Heart right ventricle (tissue), 16 donors: ENCODE results near the gene DRAM1. TPM values are rescaled to one million over a fixed set of nuclear protein-coding genes. Genes with fewer than 3 reads are reported as not detected.

Source experiments
- ATAC-seq, 8 donors: fragments of 200-7000 bp; cut with Tn5 transposase; one replicate each; pipeline ENCODE4 v1.9.1; 2020; ENCODE audit warnings: mild to moderate bottlenecking in 8 of 8, moderate library complexity in 8 of 8, moderate number of reproducible peaks in 1 of 8
- DNase-seq, 2 donors: peaks; one replicate each; pipeline ENCODE4 v3.0.0-alpha.2; 2020
- H3K27ac ChIP-seq, 10 donors: fragments of 200-600 bp; sonication (generic) in 2 of 10; one replicate each; pipeline versions ENCODE4 v1.5.0 to v1.8.0; 2020 to 2022; ENCODE audit warnings: mild to moderate bottlenecking in 3 of 10
- H3K27me3 ChIP-seq, 7 donors: fragments of 200-600 bp; one replicate each; pipeline ENCODE4 v1.8.0; 2021 to 2022; ENCODE audit warnings: mild to moderate bottlenecking in 2 of 7
- H3K36me3 ChIP-seq, 9 donors: fragments of 200-600 bp; sonication (generic) in 1 of 9; one replicate each; pipeline versions ENCODE4 v1.5.0 to v1.8.0; 2020 to 2022; ENCODE audit warnings: mild to moderate bottlenecking in 2 of 9
- H3K4me1 ChIP-seq, 9 donors: fragments of 200-600 bp; sonication (generic) in 1 of 9; one replicate each; pipeline versions ENCODE4 v1.5.0 to v1.8.0; 2020 to 2022; ENCODE audit warnings: mild to moderate bottlenecking in 4 of 9
- H3K4me3 ChIP-seq, 10 donors: fragments of 200-600 bp; sonication (generic) in 2 of 10; one replicate each; pipeline versions ENCODE4 v1.5.0 to v1.8.0; 2020 to 2022; ENCODE audit warnings: mild to moderate bottlenecking in 7 of 10, moderate library complexity in 2 of 10
- H3K9me3 ChIP-seq, 11 donors: fragments of 200-600 bp in 10 of 11; sonication (generic) in 2 of 11; one replicate each; pipeline versions ENCODE4 v1.5.0 to v1.8.0; 2013 to 2022; ENCODE audit warnings: mild to moderate bottlenecking in 2 of 11, control low read depth in 1 of 11, moderate library complexity in 1 of 11
- CTCF ChIP-seq, 9 donors: fragments of 200-600 bp; sonication (generic) in 2 of 9; IDR thresholded peaks; one replicate each; pipeline versions ENCODE4 v1.5.0 to v1.8.0; 2021 to 2022; ENCODE audit warnings: antibody characterized with exemption in 9 of 9, mild to moderate bottlenecking in 5 of 9, moderate library complexity in 1 of 9
- WGBS, 2 donors: extraction: QIAGEN DNeasy Blood & Tissue Kit; methylation state at CpG; one replicate each; pipeline ENCODE4 v1.1.7; 2013; ENCODE audit warnings: inconsistent platforms in 1 of 2; 5-methylcytosine and 5-hydroxymethylcytosine counted together
- intact Hi-C, 10 donors: fragments of 100-400 bp; cut with DNase I; formaldehyde crosslinking; loops; one replicate each; pipeline versions ENCODE4 v1.11.1 to v1.14.2; 2022
- polyA plus RNA-seq, 2 donors: library from polyadenylated mRNA; stranded (reverse); fragments of 200-250 nt; gene quantifications; one replicate each; pipeline ENCODE4 v1.2.3, GENCODE V29; 2013
- total RNA-seq, 10 donors: library from RNA; stranded (reverse); fragmentation: NEBNext Ultra II Directional in 3 of 10; extraction: Animal tissue kit (Norgen Biotek cat#: 25700) in 3 of 10; gene quantifications; one replicate each; pipeline versions ENCODE4 v1.2.1 to v1.2.4, GENCODE V29; 2021 to 2023
- donor health status: Arrhythmogenic right ventricular cardiomyopathy.
- donor health status: ischemic (EF 13 %, LVEDD 7.1; RV severe dilation, severe dysfunction).
- donor health status: healthy with polysubstance abuse.
- donor health status: DM: no; HTN: yes; CAD: no.
- donor health status: DM: no; HTN: no; CAD: no.
- donor health status: ischemic (EF 25% LVEDD 6.9; RV normal size, moderate dysfunction).
- donor health status: ischemic (EF 25% LVEDD 5.7; RV mildly dilated, moderate dysfunction).
- donor health status: healthy.
- donor health status: DM: yes; HTN: yes; CAD: no.
- donor health status: Ischemic cardiomyopathy.
- donor health status: ischemic (EF 35%, LVEDD 5.7; RV mildly dilated, moderate dysfunction).
- donor health status: nonischemic (EF 11% LVEDD 7.7; RV severe dilation, severe dysfunction).
- donor health status: DM: yes; HTN: yes; CAD: no.
- donor health status: PGD.
- donor health status: ischemic (EF 29% LVEDD 5.4; RV normal size, mild dysfunction).
- donor health status: nonischemic (EF 23%, LVEDD 6.1; RV moderate dilation, normal function).

The DRAM1 gene
- total and polyA plus RNA-seq, 12 donors, result 2.4 to 19.6 (median 3.7) TPM

DNA sequence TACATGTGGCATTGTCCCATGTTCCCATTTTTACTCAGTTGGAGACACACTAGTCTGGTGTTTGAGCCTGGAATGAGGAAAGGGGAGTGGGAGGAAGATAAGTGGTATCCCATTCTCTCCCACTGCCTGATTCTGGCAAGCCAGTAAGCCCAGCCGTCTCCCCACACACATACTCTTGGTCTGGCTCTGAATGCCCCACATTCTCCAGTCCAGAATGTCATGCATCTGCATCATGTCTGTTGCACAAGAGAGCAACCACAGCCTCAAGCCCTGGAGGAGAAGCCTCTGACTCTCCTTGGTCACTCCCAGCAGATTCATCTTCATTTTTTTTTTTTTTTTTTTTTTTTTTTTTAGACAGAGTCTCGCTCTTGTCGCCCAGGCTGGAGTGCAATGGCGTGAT lies 48.0 kb downstream of the DRAM1 start:
- WGBS, 2 donors, result 44 to 66% methylated on average over 3 to 4 of the region's 4 CpGs
- H3K9me3 ChIP-seq, result no peaks in the 10 kb centered on the region
- no peak overlapping the region for H3K4me3 ChIP-seq
- intact Hi-C loops, result loop anchor here in 1 of 10 donors (10.0 kb wide), 1 partner anchor 839 kb away; no protein-coding TSS in a partner anchor
- peak in 1 of 2 donors; percentile 60 for DNase-seq
- peak; percentile 89 to 97 (median 92) for ATAC-seq
- H3K27me3 ChIP-seq, result no peaks in the 10 kb centered on the region
- peaks cover 0 to 35% (median 0%) of the 10 kb centered on the region in 9 donors for H3K4me1 ChIP-seq
- H3K36me3 ChIP-seq, result peaks cover 0 to 23% (median 0%) of the 10 kb centered on the region in 9 donors
- H3K27ac ChIP-seq, result peak overlapping the region in 9 of 10 donors; percentile 58 to 85 (median 77)
- no peak for TF ChIP-seq CTCF (IDR thresholded peaks at IDR 0.05)

- H3K36me3 ChIP-seq, result peaks cover 0 to 20% (median 0%) of the 10 kb centered on the region in 9 donors
- DNase-seq (no peak), ATAC-seq (peak in 1 of 8 donors; percentile 30)
- WGBS, 2 donors, result 86 to 88% methylated on average over 6 of the region's 6 CpGs
- no peak overlapping the region for H3K4me3 ChIP-seq
- peak overlapping the region in 9 of 10 donors; percentile 30 to 85 (median 75) for H3K27ac ChIP-seq
- intact Hi-C loops, result loop anchor here in 1 of 10 donors (10.0 kb wide), 1 partner anchor 839 kb away; no protein-coding TSS in a partner anchor
- TF ChIP-seq CTCF (IDR thresholded peaks at IDR 0.05), result no peak
- peaks cover 0 to 35% (median 0%) of the 10 kb centered on the region in 9 donors for H3K4me1 ChIP-seq
- H3K9me3 ChIP-seq, result no peaks in the 10 kb centered on the region
- H3K27me3 ChIP-seq, result no peaks in the 10 kb centered on the region
Measured at GRCh38 chr12:101925935-101926334, 48.6 kb downstream of the DRAM1 start.

GRCh38 chr12:101927036-101927435 lies 49.7 kb downstream of the DRAM1 start:
- peak in 1 of 8 donors; percentile 23 for ATAC-seq
- Histone ChIP-seq H3K27me3 (no peaks in the 10 kb centered on the region), H3K27ac (peak overlapping the region in 6 of 10 donors; percentile 36 to 85 (median 78)), H3K36me3 (peaks cover 0 to 15% (median 0%) of the 10 kb centered on the region in 9 donors), H3K4me3 (no peak overlapping the region), H3K4me1 (peaks cover 0 to 35% (median 0%) of the 10 kb centered on the region in 9 donors), H3K9me3 (no peaks in the 10 kb centered on the region)
- no peak for TF ChIP-seq CTCF (IDR thresholded peaks at IDR 0.05)
- intact Hi-C loops, result loop anchor here in 1 of 10 donors (10.0 kb wide), 1 partner anchor 838 kb away; no protein-coding TSS in a partner anchor
- DNase-seq, result no peak

- Histone ChIP-seq H3K4me3 (no peak overlapping the region), H3K36me3 (peaks cover 0 to 5% (median 0%) of the 10 kb centered on the region in 9 donors), H3K27me3 (no peaks in the 10 kb centered on the region), H3K27ac (peak overlapping the region in 7 of 10 donors; percentile 2 to 85 (median 68)), H3K9me3 (no peaks in the 10 kb centered on the region), H3K4me1 (peaks cover 0 to 35% (median 0%) of the 10 kb centered on the region in 9 donors)
- TF ChIP-seq CTCF (IDR thresholded peaks at IDR 0.05), result no peak
- intact Hi-C loops, result loop anchor here in 1 of 10 donors (10.0 kb wide), 1 partner anchor 837 kb away; no protein-coding TSS in a partner anchor
- ATAC-seq, result no peak
- DNase-seq, result no peak
- WGBS, 2 donors, result 88 to 92% methylated on average over 4 of the region's 4 CpGs
Measured at GRCh38 chr12:101927999-101928398, 50.6 kb downstream of the DRAM1 start.
